ENCODE results near the gene SLU7.

- TF ChIP-seq FOSL1 (IDR thresholded peaks at IDR 0.05; ENCODE audit: low read depth) (no peak), EZH2 (IDR thresholded peaks at IDR 0.05) (no peak), RAD21 (IDR thresholded peaks at IDR 0.05; ENCODE audit: low read depth) (no peak)
- TF ChIP-seq, protein P1, sequence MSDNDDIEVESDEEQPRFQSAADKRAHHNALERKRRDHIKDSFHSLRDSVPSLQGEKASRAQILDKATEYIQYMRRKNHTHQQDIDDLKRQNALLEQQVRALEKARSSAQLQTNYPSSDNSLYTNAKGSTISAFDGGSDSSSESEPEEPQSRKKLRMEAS (IDR thresholded peaks at IDR 0.05) = no peak
Measured at GRCh38 chr5:160371294-160371693, 47.6 kb downstream of the SLU7 start.
